Hepatocyte (in vitro differentiated cells): ENCODE results near the gene MMP20. TPM values are rescaled to one million over a fixed set of nuclear protein-coding genes. Genes with fewer than 3 reads are reported as not detected.

Source experiments
- DNase-seq: peaks from one replicate; pipeline ENCODE4 v3.0.0-alpha.2; 2016; ENCODE audit warnings: low spot score
- H2AFZ ChIP-seq: fragments of 200-600 bp; sonication (generic); 2 replicates; pipeline ENCODE4 v1.6.0; 2016; ENCODE audit warnings: antibody characterized with exemption, mild to moderate bottlenecking
- H3K27ac ChIP-seq: fragments of 200-600 bp; sonication (generic); 2 replicates; pipeline ENCODE4 v1.5.1; 2016; ENCODE audit warnings: mild to moderate bottlenecking
- H3K27me3 ChIP-seq: fragments of 200-600 bp; sonication (generic); 2 replicates; pipeline ENCODE4 v1.6.1; 2016
- H3K36me3 ChIP-seq: fragments of 200-600 bp; sonication (generic); replicated peaks from 2 replicates; pipeline ENCODE4 v1.5.1; 2016; ENCODE audit warnings: low read depth; ENCODE audit not compliant: insufficient read depth
- H3K4me1 ChIP-seq: fragments of 200-600 bp; sonication (generic); 2 replicates; pipeline ENCODE4 v1.5.1; 2016; ENCODE audit warnings: mild to moderate bottlenecking, moderate library complexity; ENCODE audit not compliant: insufficient read depth
- H3K4me2 ChIP-seq: fragments of 200-600 bp; sonication (generic); 2 replicates; pipeline ENCODE4 v1.6.0; 2016
- H3K4me3 ChIP-seq: fragments of 200-600 bp; sonication (generic); 2 replicates; pipeline ENCODE4 v1.5.1; 2016; ENCODE audit warnings: mild to moderate bottlenecking
- H3K79me2 ChIP-seq: fragments of 200-600 bp; sonication (generic); 2 replicates; pipeline ENCODE4 v1.6.0; 2017; ENCODE audit warnings: mild to moderate bottlenecking
- H3K9me2 ChIP-seq: fragments of 200-600 bp; sonication (generic); replicated peaks from 2 replicates; pipeline ENCODE4 v1.6.0; 2017; ENCODE audit warnings: mild to moderate bottlenecking; ENCODE audit not compliant: insufficient read depth
- H3K9me3 ChIP-seq: fragments of 200-600 bp; sonication (generic); 2 replicates; pipeline ENCODE4 v1.5.1; 2016; ENCODE audit warnings: low read depth, mild to moderate bottlenecking
- H4K20me1 ChIP-seq: fragments of 200-600 bp; sonication (generic); 2 replicates; pipeline ENCODE4 v1.6.0; 2016; ENCODE audit warnings: mild to moderate bottlenecking; ENCODE audit not compliant: insufficient read depth, poor library complexity, severe bottlenecking
- CTCF ChIP-seq: fragments of 200-600 bp; sonication (generic); IDR thresholded peaks from 2 replicates; pipeline ENCODE4 v1.5.1; 2016; ENCODE audit warnings: antibody characterized with exemption, mild to moderate bottlenecking; ENCODE audit not compliant: poor library complexity
- EZH2 ChIP-seq: fragments of 200-600 bp; sonication (generic); IDR thresholded peaks from 2 replicates; pipeline ENCODE4 v1.6.1; 2016; ENCODE audit warnings: antibody characterized with exemption, mild to moderate bottlenecking, borderline replicate concordance
- EZH2phosphoT487 ChIP-seq: fragments of 200-600 bp; sonication (generic); IDR thresholded peaks from one replicate; pipeline ENCODE4 v1.6.1; 2018; ENCODE audit warnings: antibody characterized with exemption, mild to moderate bottlenecking, low read depth, moderate library complexity; ENCODE audit not compliant: unreplicated experiment, severe bottlenecking
- WGBS: methylation state at CpG from one replicate; pipeline ENCODE4 v1.1.6; 2016; ENCODE audit warnings: low lambda C conversion rate; ENCODE audit errors: missing lambda C conversion rate; 5-methylcytosine and 5-hydroxymethylcytosine counted together
- polyA plus RNA-seq: library from polyadenylated mRNA; unstranded; fragments of >200 nt; fragmentation: Nextera tagmentation; extraction: Ambion mirVana; gene quantifications from 2 replicates; pipeline ENCODE4 v1.2.1, GENCODE V29; 2016
- total RNA-seq: library from RNA; depleted of rRNA; stranded (reverse); fragments of >200 nt; gene quantifications from 2 replicates; pipeline ENCODE4 v1.2.3, GENCODE V29; 2014

The MMP20 gene
- total and polyA plus RNA-seq, 2 experiments from 2014 or later = not detected

GRCh38 chr11:102603091-102603490 lies 22.0 kb downstream of the MMP20 start:
- H2AFZ ChIP-seq = no peak overlapping the region
- WGBS = 69% methylated on average over 5 of the region's 5 CpGs
- no peaks in the 10 kb centered on the region for H4K20me1 ChIP-seq
- TF ChIP-seq EZH2phosphoT487 (no peak), CTCF (no peak), EZH2 (no peak)
- H3K9me3 ChIP-seq = no peaks in the 10 kb centered on the region
- no peak for DNase-seq
- H3K4me1 ChIP-seq = peaks cover 13% of the 10 kb centered on the region
- no peaks in the 10 kb centered on the region for H3K9me2 ChIP-seq
- H3K79me2 ChIP-seq = no peaks in the 10 kb centered on the region
- no peak overlapping the region for H3K27ac ChIP-seq
- no peak overlapping the region for H3K4me3 ChIP-seq
- H3K27me3 ChIP-seq = no peaks in the 10 kb centered on the region
- no peak overlapping the region for H3K4me2 ChIP-seq
- H3K36me3 ChIP-seq = no peaks in the 10 kb centered on the region

- Histone ChIP-seq H4K20me1 (no peaks in the 10 kb centered on the region), H3K9me3 (no peaks in the 10 kb centered on the region), H3K27ac (peak overlapping the region; percentile 84), H3K4me3 (no peak overlapping the region), H3K27me3 (no peaks in the 10 kb centered on the region), H3K4me1 (peaks cover 13% of the 10 kb centered on the region), H2AFZ (no peak overlapping the region), H3K9me2 (no peaks in the 10 kb centered on the region), H3K36me3 (no peaks in the 10 kb centered on the region), H3K79me2 (no peaks in the 10 kb centered on the region), H3K4me2 (peak overlapping the region; percentile 33)
- TF ChIP-seq EZH2 (no peak), EZH2phosphoT487 (no peak), CTCF (no peak)
- DNase-seq = no peak
- WGBS = 87% methylated on average over 3 of the region's 3 CpGs
Measured at GRCh38 chr11:102600666-102601065, 24.5 kb downstream of the MMP20 start.

GRCh38 chr11:102599642-102600261 lies 25.4 kb downstream of the MMP20 start:
- Histone ChIP-seq H3K4me3 (no peak overlapping the region), H3K79me2 (no peaks in the 10 kb centered on the region), H2AFZ (no peak overlapping the region), H3K27ac (peak overlapping the region; percentile 84), H4K20me1 (no peaks in the 10 kb centered on the region), H3K9me2 (no peaks in the 10 kb centered on the region), H3K36me3 (no peaks in the 10 kb centered on the region), H3K9me3 (no peaks in the 10 kb centered on the region), H3K4me2 (peak overlapping the region; percentile 33), H3K4me1 (peaks cover 13% of the 10 kb centered on the region), H3K27me3 (no peaks in the 10 kb centered on the region)
- peak; percentile 72 for DNase-seq
- TF ChIP-seq EZH2phosphoT487 (no peak), CTCF (no peak), EZH2 (no peak)
- 59% methylated on average over 3 of the region's 3 CpGs for WGBS
